Astrocyte (in vitro differentiated cells and primary cell): ENCODE results near the gene C2CD5. TPM values are rescaled to one million over a fixed set of nuclear protein-coding genes. Genes with fewer than 3 reads are reported as not detected.

ENCODE experiments used
- DNase-seq: peaks from one replicate; pipeline ENCODE4 v3.0.0-alpha.2; 2010; ENCODE audit warnings: low read depth
- FAIRE-seq: peaks from 2 replicates; lab custom pipeline; 2011; peaks lifted over from hg19 to GRCh38; lab: Jason Lieb, UNC
- H2AFZ ChIP-seq: 2 replicates; pipeline ENCODE4 v1.6.0; 2012; ENCODE audit warnings: low read depth, low read length, inconsistent platforms
- H3K27ac ChIP-seq: 2 replicates; pipeline ENCODE4 v1.5.1; 2011; ENCODE audit warnings: low read depth, low read length, inconsistent platforms
- H3K27me3 ChIP-seq: 2 replicates; pipeline ENCODE4 v1.6.0; 2011; ENCODE audit warnings: low read length, inconsistent platforms; ENCODE audit not compliant: insufficient read depth
- H3K36me3 ChIP-seq: 2 replicates; pipeline ENCODE4 v1.5.1; 2011; ENCODE audit warnings: low read length, inconsistent platforms; ENCODE audit not compliant: insufficient read depth
- H3K4me1 ChIP-seq: 2 replicates; pipeline ENCODE4 v1.5.1; 2011; ENCODE audit warnings: low read length, inconsistent platforms; ENCODE audit not compliant: insufficient read depth
- H3K4me2 ChIP-seq: 2 replicates; pipeline ENCODE4 v1.6.0; 2012; ENCODE audit warnings: low read length, inconsistent platforms
- H3K4me3 ChIP-seq: 2 replicates; pipeline ENCODE4 v1.5.1; 2011; ENCODE audit warnings: low read depth, mild to moderate bottlenecking, low read length, inconsistent platforms; ENCODE audit not compliant: insufficient read depth
- H3K79me2 ChIP-seq: 2 replicates; pipeline ENCODE4 v1.6.0; 2012; ENCODE audit warnings: mild to moderate bottlenecking, low read length, inconsistent platforms; ENCODE audit not compliant: insufficient read depth
- H3K9ac ChIP-seq: 2 replicates; pipeline ENCODE4 v1.6.0; 2012; ENCODE audit warnings: mild to moderate bottlenecking, low read length, inconsistent platforms
- H3K9me3 ChIP-seq: 2 replicates; pipeline ENCODE4 v1.5.1; 2012; ENCODE audit warnings: low read depth, mild to moderate bottlenecking, low read length, inconsistent platforms; ENCODE audit not compliant: insufficient read depth
- H4K20me1 ChIP-seq: 2 replicates; pipeline ENCODE4 v1.6.0; 2012; ENCODE audit warnings: low read length, inconsistent platforms; ENCODE audit not compliant: insufficient read depth
- H3K27ac Mint-ChIP-seq: one replicate; pipeline ENCODE4 v1.8.0; 2021; ENCODE audit warnings: mild to moderate bottlenecking, mixed read lengths; ENCODE audit not compliant: unreplicated experiment
- H3K27me3 Mint-ChIP-seq: one replicate; pipeline ENCODE4 v1.8.0; 2021; ENCODE audit warnings: low read depth, mixed read lengths; ENCODE audit not compliant: unreplicated experiment
- H3K36me3 Mint-ChIP-seq: one replicate; pipeline ENCODE4 v1.8.0; 2021; ENCODE audit warnings: low read depth, mixed read lengths; ENCODE audit not compliant: unreplicated experiment
- H3K4me1 Mint-ChIP-seq: one replicate; pipeline ENCODE4 v1.8.0; 2021; ENCODE audit warnings: low read depth, mixed read lengths; ENCODE audit not compliant: unreplicated experiment
- H3K4me3 Mint-ChIP-seq: one replicate; pipeline ENCODE4 v1.8.0; 2021; ENCODE audit warnings: mild to moderate bottlenecking, moderate library complexity, mixed read lengths; ENCODE audit not compliant: unreplicated experiment
- H3K9me3 Mint-ChIP-seq: one replicate; pipeline ENCODE4 v1.8.0; 2021; ENCODE audit warnings: mild to moderate bottlenecking, mixed read lengths; ENCODE audit not compliant: unreplicated experiment
- EZH2 ChIP-seq: IDR thresholded peaks from 2 replicates; pipeline ENCODE4 v1.6.1; 2012; ENCODE audit warnings: mild to moderate bottlenecking, low read length, inconsistent platforms; ENCODE audit not compliant: insufficient read depth
- total RNA-seq: library from RNA; stranded (reverse); gene quantifications from 2 replicates; pipeline ENCODE4 v1.2.1, GENCODE V29; 2021
- TF ChIP-seq, protein P1 (sequence below): IDR thresholded peaks from 2 replicates; pipeline ENCODE4 v1.5.1; 2011; ENCODE audit warnings: low read depth, mild to moderate bottlenecking, inconsistent platforms, low read length, moderate library complexity; ENCODE audit not compliant: insufficient read depth

C2CD5 gene
- total RNA-seq, 1 donor from 2014 or later, result 14.7 TPM

- no peak overlapping the region for H3K9ac ChIP-seq
- no peak overlapping the region for H3K4me2 ChIP-seq
- no peaks in the 10 kb centered on the region for H3K36me3 ChIP-seq
- no peak overlapping the region for H3K27ac Mint-ChIP-seq
- no peaks in the 10 kb centered on the region for H3K9me3 ChIP-seq
- no peaks in the 10 kb centered on the region for H3K79me2 ChIP-seq
- FAIRE-seq (no peak), DNase-seq (no peak)
- no peaks in the 10 kb centered on the region for H3K27me3 ChIP-seq
- H3K27ac ChIP-seq, result no peak overlapping the region
- H3K4me3 ChIP-seq, result no peak overlapping the region
- no peaks in the 10 kb centered on the region for H3K36me3 Mint-ChIP-seq
- no peak overlapping the region for H3K4me3 Mint-ChIP-seq
- H3K4me1 Mint-ChIP-seq, result no peaks in the 10 kb centered on the region
- H4K20me1 ChIP-seq, result no peaks in the 10 kb centered on the region
- H3K9me3 Mint-ChIP-seq, result no peaks in the 10 kb centered on the region
- H2AFZ ChIP-seq, result no peak overlapping the region
- TF ChIP-seq EZH2, result no peak
- TF ChIP-seq, protein P1, sequence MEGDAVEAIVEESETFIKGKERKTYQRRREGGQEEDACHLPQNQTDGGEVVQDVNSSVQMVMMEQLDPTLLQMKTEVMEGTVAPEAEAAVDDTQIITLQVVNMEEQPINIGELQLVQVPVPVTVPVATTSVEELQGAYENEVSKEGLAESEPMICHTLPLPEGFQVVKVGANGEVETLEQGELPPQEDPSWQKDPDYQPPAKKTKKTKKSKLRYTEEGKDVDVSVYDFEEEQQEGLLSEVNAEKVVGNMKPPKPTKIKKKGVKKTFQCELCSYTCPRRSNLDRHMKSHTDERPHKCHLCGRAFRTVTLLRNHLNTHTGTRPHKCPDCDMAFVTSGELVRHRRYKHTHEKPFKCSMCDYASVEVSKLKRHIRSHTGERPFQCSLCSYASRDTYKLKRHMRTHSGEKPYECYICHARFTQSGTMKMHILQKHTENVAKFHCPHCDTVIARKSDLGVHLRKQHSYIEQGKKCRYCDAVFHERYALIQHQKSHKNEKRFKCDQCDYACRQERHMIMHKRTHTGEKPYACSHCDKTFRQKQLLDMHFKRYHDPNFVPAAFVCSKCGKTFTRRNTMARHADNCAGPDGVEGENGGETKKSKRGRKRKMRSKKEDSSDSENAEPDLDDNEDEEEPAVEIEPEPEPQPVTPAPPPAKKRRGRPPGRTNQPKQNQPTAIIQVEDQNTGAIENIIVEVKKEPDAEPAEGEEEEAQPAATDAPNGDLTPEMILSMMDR, result no peak
- H3K27me3 Mint-ChIP-seq, result no peaks in the 10 kb centered on the region
- no peaks in the 10 kb centered on the region for H3K4me1 ChIP-seq
These were observed 129.6 kb downstream of the C2CD5 start for GRCh38 chr12:22414742-22415141.

GRCh38 chr12:22413592-22413991, 130.8 kb downstream of the C2CD5 start:
- Histone ChIP-seq H3K36me3 (no peaks in the 10 kb centered on the region), H3K4me3 (no peak overlapping the region), H2AFZ (no peak overlapping the region), H3K27me3 (no peaks in the 10 kb centered on the region), H3K27ac (no peak overlapping the region), H3K4me2 (no peak overlapping the region), H3K4me1 (no peaks in the 10 kb centered on the region), H3K79me2 (no peaks in the 10 kb centered on the region), H3K9me3 (no peaks in the 10 kb centered on the region), H4K20me1 (no peaks in the 10 kb centered on the region), H3K9ac (no peak overlapping the region)
- H3K27ac Mint-ChIP-seq, result no peak overlapping the region
- no peaks in the 10 kb centered on the region for H3K9me3 Mint-ChIP-seq
- H3K4me1 Mint-ChIP-seq, result no peaks in the 10 kb centered on the region
- DNase-seq (no peak), FAIRE-seq (no peak)
- no peak for TF ChIP-seq EZH2
- TF ChIP-seq, protein P1, result no peak
- H3K36me3 Mint-ChIP-seq, result no peaks in the 10 kb centered on the region
- no peaks in the 10 kb centered on the region for H3K27me3 Mint-ChIP-seq
- no peak overlapping the region for H3K4me3 Mint-ChIP-seq

DNA sequence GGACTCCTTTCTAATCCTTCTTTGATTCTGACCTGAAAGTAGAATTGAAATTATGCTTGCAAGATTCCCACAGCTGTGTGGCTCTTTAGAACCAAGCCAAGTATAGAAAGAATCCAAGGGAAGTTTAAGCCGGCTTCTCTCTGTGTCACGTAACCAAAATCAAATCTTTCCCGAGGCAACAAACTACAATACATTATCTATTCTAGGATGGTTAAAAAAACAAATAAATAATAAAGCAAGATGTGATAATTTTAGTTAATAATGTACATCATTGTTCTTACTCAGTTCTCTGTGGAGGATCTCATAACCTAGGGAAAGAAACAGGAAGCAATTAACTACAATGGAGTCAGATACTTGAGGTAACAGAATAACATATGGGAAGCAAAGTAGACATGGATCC, 131.8 kb downstream of the C2CD5 start:
- no peaks in the 10 kb centered on the region for H3K27me3 Mint-ChIP-seq

More for the DNA sequence above, 131.8 kb downstream of the C2CD5 start:
- no peaks in the 10 kb centered on the region for H3K4me1 Mint-ChIP-seq
- no peaks in the 10 kb centered on the region for H4K20me1 ChIP-seq
- H3K9me3 Mint-ChIP-seq, result no peaks in the 10 kb centered on the region
- no peaks in the 10 kb centered on the region for H3K36me3 Mint-ChIP-seq
- no peaks in the 10 kb centered on the region for H3K4me1 ChIP-seq
- no peak overlapping the region for H3K9ac ChIP-seq
- H3K27ac ChIP-seq, result no peak overlapping the region
- no peak for DNase-seq
- H3K27ac Mint-ChIP-seq, result no peak overlapping the region
- H3K36me3 ChIP-seq, result no peaks in the 10 kb centered on the region
- H3K4me2 ChIP-seq, result no peak overlapping the region
- no peak for FAIRE-seq
- H3K27me3 ChIP-seq, result no peaks in the 10 kb centered on the region
- H3K4me3 Mint-ChIP-seq, result no peak overlapping the region
- TF ChIP-seq, protein P1, result no peak
- no peak for TF ChIP-seq EZH2
- H2AFZ ChIP-seq, result no peak overlapping the region
- H3K79me2 ChIP-seq, result no peaks in the 10 kb centered on the region
- H3K4me3 ChIP-seq, result no peak overlapping the region
- H3K9me3 ChIP-seq, result no peaks in the 10 kb centered on the region
